Measurements from ENCODE around the gene BMI1. TPM values are rescaled to one million over a fixed set of nuclear protein-coding genes. Genes with fewer than 3 reads are reported as not detected.

Gene BMI1
- polyA plus RNA-seq, 1 donor (not counting 4 experiments of a cell fraction or from before 2014, with no cell fraction given), result 33.1 TPM

- Histone ChIP-seq H3K36me3 (ENCODE audit: control insufficient read depth in 2 of 2, extremely low read depth in 1 of 2, insufficient read depth in 2 of 2, low read length in 2 of 2) (no peaks in the 10 kb centered on the region), H3K4me2 (ENCODE audit: control insufficient read depth, extremely low read depth, insufficient read depth, low read depth, low read length) (no peak overlapping the region), H3K9me1 (ENCODE audit: control insufficient read depth, extremely low read depth, insufficient read depth, low read length) (no peaks in the 10 kb centered on the region), H2AFZ (ENCODE audit: control insufficient read depth, low read length) (peak overlapping the region; percentile 3), H3K4me1 (ENCODE audit: control insufficient read depth, extremely low read depth, insufficient read depth, low read length) (no peaks in the 10 kb centered on the region), H3K27me3 (ENCODE audit: control insufficient read depth, extremely low read depth, insufficient read depth, low read length) (no peaks in the 10 kb centered on the region), H3K79me2 (ENCODE audit: control insufficient read depth, insufficient read depth, low read length) (no peaks in the 10 kb centered on the region), H3K27ac (ENCODE audit: control insufficient read depth, insufficient read depth, low read length) (no peak overlapping the region), H3K9me3 (ENCODE audit: control insufficient read depth, low read depth, low read length) (no peaks in the 10 kb centered on the region), H3K9ac (ENCODE audit: control insufficient read depth, extremely low read depth, insufficient read depth, low read length) (no peak overlapping the region), H4K20me1 (ENCODE audit: control insufficient read depth, extremely low read depth, insufficient read depth, low read length) (no peaks in the 10 kb centered on the region), H3K4me3 (ENCODE audit: control insufficient read depth in 2 of 3, extremely low read depth in 1 of 3, insufficient read depth in 2 of 3, low read depth in 1 of 3, low read length in 3 of 3) (no peak overlapping the region)
- DNase-seq (ENCODE audit: low read depth, low spot score), result no peak
- TF ChIP-seq, protein P1, sequence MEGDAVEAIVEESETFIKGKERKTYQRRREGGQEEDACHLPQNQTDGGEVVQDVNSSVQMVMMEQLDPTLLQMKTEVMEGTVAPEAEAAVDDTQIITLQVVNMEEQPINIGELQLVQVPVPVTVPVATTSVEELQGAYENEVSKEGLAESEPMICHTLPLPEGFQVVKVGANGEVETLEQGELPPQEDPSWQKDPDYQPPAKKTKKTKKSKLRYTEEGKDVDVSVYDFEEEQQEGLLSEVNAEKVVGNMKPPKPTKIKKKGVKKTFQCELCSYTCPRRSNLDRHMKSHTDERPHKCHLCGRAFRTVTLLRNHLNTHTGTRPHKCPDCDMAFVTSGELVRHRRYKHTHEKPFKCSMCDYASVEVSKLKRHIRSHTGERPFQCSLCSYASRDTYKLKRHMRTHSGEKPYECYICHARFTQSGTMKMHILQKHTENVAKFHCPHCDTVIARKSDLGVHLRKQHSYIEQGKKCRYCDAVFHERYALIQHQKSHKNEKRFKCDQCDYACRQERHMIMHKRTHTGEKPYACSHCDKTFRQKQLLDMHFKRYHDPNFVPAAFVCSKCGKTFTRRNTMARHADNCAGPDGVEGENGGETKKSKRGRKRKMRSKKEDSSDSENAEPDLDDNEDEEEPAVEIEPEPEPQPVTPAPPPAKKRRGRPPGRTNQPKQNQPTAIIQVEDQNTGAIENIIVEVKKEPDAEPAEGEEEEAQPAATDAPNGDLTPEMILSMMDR (optimal IDR thresholded peaks at IDR 0.05 in 1 of 3, IDR thresholded peaks at IDR 0.05 in 1 of 3, conservative IDR thresholded peaks at IDR 0.05 in 1 of 3; ENCODE audit: extremely low read depth in 1 of 3, insufficient read depth in 2 of 3, low read length in 3 of 3), result no peak
- TF ChIP-seq EZH2 (IDR thresholded peaks at IDR 0.05; ENCODE audit: low read length), result no peak
- dilution Hi-C loops (cut with MboI; ENCODE audit: extremely low pct_ligation_motif_present, low sequenced_read_pairs), result no loop called here
- peak; percentile 5 for FAIRE-seq
Measured at GRCh38 chr10:22310928-22311327, 10.0 kb upstream of the BMI1 start.

DNA sequence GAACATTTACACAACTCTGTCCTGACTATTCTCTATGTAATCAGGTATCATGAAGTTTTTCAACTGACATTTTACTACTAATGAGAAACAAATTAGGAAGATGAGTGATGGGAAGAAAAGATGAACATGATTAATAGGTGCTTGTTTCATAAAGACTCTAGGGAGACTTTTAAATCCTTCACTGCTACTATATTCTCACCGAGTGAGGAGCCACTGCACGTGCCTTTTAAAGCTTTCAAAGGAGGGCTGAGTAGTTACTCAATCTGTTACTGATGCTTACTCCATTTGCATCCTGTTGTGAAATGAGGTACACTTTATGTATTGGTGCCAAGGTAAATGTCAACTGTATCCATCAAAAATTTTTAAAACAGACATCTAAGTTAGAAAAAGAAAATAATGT is 6.0 kb upstream of the BMI1 start:
- FAIRE-seq, result no peak
- Histone ChIP-seq H3K4me3 (ENCODE audit: control insufficient read depth in 2 of 3, extremely low read depth in 1 of 3, insufficient read depth in 2 of 3, low read depth in 1 of 3, low read length in 3 of 3) (no peak overlapping the region), H2AFZ (ENCODE audit: control insufficient read depth, low read length) (no peak overlapping the region), H3K36me3 (ENCODE audit: control insufficient read depth in 2 of 2, extremely low read depth in 1 of 2, insufficient read depth in 2 of 2, low read length in 2 of 2) (no peaks in the 10 kb centered on the region), H4K20me1 (ENCODE audit: control insufficient read depth, extremely low read depth, insufficient read depth, low read length) (no peaks in the 10 kb centered on the region), H3K4me2 (ENCODE audit: control insufficient read depth, extremely low read depth, insufficient read depth, low read depth, low read length) (no peak overlapping the region), H3K27me3 (ENCODE audit: control insufficient read depth, extremely low read depth, insufficient read depth, low read length) (no peaks in the 10 kb centered on the region), H3K79me2 (ENCODE audit: control insufficient read depth, insufficient read depth, low read length) (peaks cover 1% of the 10 kb centered on the region), H3K27ac (ENCODE audit: control insufficient read depth, insufficient read depth, low read length) (no peak overlapping the region), H3K9me3 (ENCODE audit: control insufficient read depth, low read depth, low read length) (no peaks in the 10 kb centered on the region), H3K9ac (ENCODE audit: control insufficient read depth, extremely low read depth, insufficient read depth, low read length) (no peak overlapping the region), H3K4me1 (ENCODE audit: control insufficient read depth, extremely low read depth, insufficient read depth, low read length) (peaks cover 3% of the 10 kb centered on the region), H3K9me1 (ENCODE audit: control insufficient read depth, extremely low read depth, insufficient read depth, low read length) (no peaks in the 10 kb centered on the region)
- dilution Hi-C loops (cut with MboI; ENCODE audit: extremely low pct_ligation_motif_present, low sequenced_read_pairs), result no loop called here
- DNase-seq (ENCODE audit: low read depth, low spot score), result no peak
- TF ChIP-seq EZH2 (IDR thresholded peaks at IDR 0.05; ENCODE audit: low read length), result no peak
- TF ChIP-seq, protein P1 (optimal IDR thresholded peaks at IDR 0.05 in 1 of 3, IDR thresholded peaks at IDR 0.05 in 1 of 3, conservative IDR thresholded peaks at IDR 0.05 in 1 of 3; ENCODE audit: extremely low read depth in 1 of 3, insufficient read depth in 2 of 3, low read length in 3 of 3), result no peak
